ENCODE measurements around the gene CADPS.

GRCh38 chr3:62712746-62713145, 162.5 kb downstream of the CADPS start:
- TF ChIP-seq CTCF (IDR thresholded peaks at IDR 0.05; ENCODE audit: poor library complexity), result no peak
- no peak for TF ChIP-seq EZH2 (IDR thresholded peaks at IDR 0.05; ENCODE audit: borderline replicate concordance)

Data from hepatocyte (in vitro differentiated cells).